HepG2 (cell line): ENCODE data around the gene KCTD19. TPM values are rescaled to one million over a fixed set of nuclear protein-coding genes. Genes with fewer than 3 reads are reported as not detected.

Experiments
- CREM ChIP-seq, 2 experiments: sonication (generic) in 1 of 2; formaldehyde crosslinking in 1 of 2; IDR thresholded peaks; 2 replicates each; pipeline versions ENCODE4 v1.4.0 to v1.6.1; 2016 to 2020; ENCODE audit warnings: antibody characterized with exemption in 1 of 2, mild to moderate bottlenecking in 1 of 2, missing genetic modification reagents in 1 of 2
- DNMT3B ChIP-seq: conservative IDR thresholded peaks from 2 replicates; pipeline ENCODE4 v1.6.1; 2016; ENCODE audit warnings: missing biosample characterization, control low read depth
- IRF1 ChIP-seq: sonication (generic); formaldehyde crosslinking; IDR thresholded peaks from 2 replicates; pipeline ENCODE4 v1.4.0; 2020; ENCODE audit warnings: low read depth, mild to moderate bottlenecking, missing genetic modification reagents
- JUND ChIP-seq: sonication (generic); formaldehyde crosslinking; IDR thresholded peaks from 2 replicates; pipeline ENCODE4 v1.8.0; 2022; ENCODE audit warnings: mild to moderate bottlenecking, missing genetic modification reagents
- KLF6 ChIP-seq: IDR thresholded peaks from 2 replicates; pipeline ENCODE4 v1.8.0; 2016; ENCODE audit warnings: missing biosample characterization, missing genetic modification reagents
- ONECUT2 ChIP-seq: sonication (generic); formaldehyde crosslinking; IDR thresholded peaks from 2 replicates; pipeline ENCODE4 v1.4.0; 2020; ENCODE audit warnings: missing genetic modification reagents
- PITX1 ChIP-seq: sonication (generic); formaldehyde crosslinking; IDR thresholded peaks from 2 replicates; pipeline ENCODE4 v1.5.1; 2020; ENCODE audit warnings: mild to moderate bottlenecking, missing genetic modification reagents
- STAT6 ChIP-seq: sonication (generic); formaldehyde crosslinking; IDR thresholded peaks from 2 replicates; pipeline ENCODE4 v1.4.0; 2020; ENCODE audit warnings: missing genetic modification reagents, mild to moderate bottlenecking, borderline replicate concordance
- USF2 ChIP-seq, 2 experiments: sonication (generic) in 1 of 2; formaldehyde crosslinking in 1 of 2; IDR thresholded peaks; 2 replicates each; pipeline versions ENCODE4 v1.5.1 to v1.6.1; 2011 to 2020; ENCODE audit warnings: borderline replicate concordance in 1 of 2, low read depth in 1 of 2, low read length in 1 of 2, mild to moderate bottlenecking in 1 of 2, missing genetic modification reagents in 1 of 2, moderate library complexity in 1 of 2
- ZIK1 ChIP-seq: sonication (generic); formaldehyde crosslinking; IDR thresholded peaks from 2 replicates; pipeline ENCODE4 v1.5.0; 2020; ENCODE audit warnings: mild to moderate bottlenecking, low read depth, missing genetic modification reagents, borderline replicate concordance
- ZNF430 ChIP-seq: sonication (generic); formaldehyde crosslinking; IDR thresholded peaks from 2 replicates; pipeline ENCODE4 v1.9.0; 2021; ENCODE audit warnings: mild to moderate bottlenecking, missing genetic modification reagents
- ZNF646 ChIP-seq: sonication (generic); formaldehyde crosslinking; IDR thresholded peaks from 2 replicates; pipeline ENCODE4 v1.9.0; 2021; ENCODE audit warnings: mild to moderate bottlenecking, missing genetic modification reagents
- ZNF652 ChIP-seq: IDR thresholded peaks from 2 replicates; pipeline ENCODE4 v1.6.1; 2016; ENCODE audit warnings: low read depth, borderline replicate concordance
- ZNF75D ChIP-seq: sonication (generic); formaldehyde crosslinking; IDR thresholded peaks from 2 replicates; pipeline ENCODE4 v1.8.1; 2023; ENCODE audit warnings: missing genetic modification reagents, mild to moderate bottlenecking, borderline replicate concordance
- polyA plus RNA-seq, 8 experiments: library from polyadenylated mRNA; depleted of rRNA in 3 of 8; stranded (reverse) in 7 of 8; unstranded in 1 of 8; fragments of >200 nt; fragmentation: Illumina TruSeq in 4 of 8; extraction: Trizol in 4 of 8; gene quantifications; 2 replicates each; pipeline versions ENCODE4 v1.2.1 to v1.2.3, GENCODE V29; 2011 to 2016; ENCODE audit warnings: low read depth in 4 of 8, missing spikeins in 1 of 8, mixed read lengths in 1 of 8; ENCODE audit not compliant: insufficient read depth in 1 of 8
- total RNA-seq, 5 experiments: library from RNA; depleted of rRNA; stranded (reverse); fragments of >200 nt; fragmentation: Illumina TruSeq; extraction: Trizol; gene quantifications; 2 replicates each; pipeline ENCODE4 v1.2.3, GENCODE V29; 2016; ENCODE audit warnings: low read depth in 1 of 5

The KCTD19 gene
- total and polyA plus RNA-seq, 2 of the 13 experiments (the other 11 are each of a cell fraction or from before 2014, with no cell fraction given) = not detected

- TF ChIP-seq CREM (IDR thresholded peaks at IDR 0.05) (no peak), CREM (CRISPR knock-in tag; IDR thresholded peaks at IDR 0.05) (no peak), ZNF652 (no peak), ZIK1 (CRISPR knock-in tag) (no peak), ONECUT2 (no peak), ZNF430 (CRISPR knock-in tag) (0 out of 2 replicates have a peak, but pooled peaks have one; percentile 38), IRF1 (CRISPR knock-in tag) (no peak), KLF6 (no peak), ZNF75D (no peak), PITX1 (no peak; the same call in 1 of the 2 replicates), DNMT3B (no peak), JUND (CRISPR knock-in tag) (no peak), USF2 (IDR thresholded peaks at IDR 0.05; ENCODE audit: low read depth, low read length) (no peak), USF2 (CRISPR knock-in tag; IDR thresholded peaks at IDR 0.05; ENCODE audit: borderline replicate concordance) (no peak), STAT6 (no peak), ZNF646 (no peak)
Observed at GRCh38 chr16:67326472-67327309, at the start of gene KCTD19, which contains the start of gene LRRC36 (continued).
